ENCODE measurements around the gene OPCML.

The OPCML gene

DNA sequence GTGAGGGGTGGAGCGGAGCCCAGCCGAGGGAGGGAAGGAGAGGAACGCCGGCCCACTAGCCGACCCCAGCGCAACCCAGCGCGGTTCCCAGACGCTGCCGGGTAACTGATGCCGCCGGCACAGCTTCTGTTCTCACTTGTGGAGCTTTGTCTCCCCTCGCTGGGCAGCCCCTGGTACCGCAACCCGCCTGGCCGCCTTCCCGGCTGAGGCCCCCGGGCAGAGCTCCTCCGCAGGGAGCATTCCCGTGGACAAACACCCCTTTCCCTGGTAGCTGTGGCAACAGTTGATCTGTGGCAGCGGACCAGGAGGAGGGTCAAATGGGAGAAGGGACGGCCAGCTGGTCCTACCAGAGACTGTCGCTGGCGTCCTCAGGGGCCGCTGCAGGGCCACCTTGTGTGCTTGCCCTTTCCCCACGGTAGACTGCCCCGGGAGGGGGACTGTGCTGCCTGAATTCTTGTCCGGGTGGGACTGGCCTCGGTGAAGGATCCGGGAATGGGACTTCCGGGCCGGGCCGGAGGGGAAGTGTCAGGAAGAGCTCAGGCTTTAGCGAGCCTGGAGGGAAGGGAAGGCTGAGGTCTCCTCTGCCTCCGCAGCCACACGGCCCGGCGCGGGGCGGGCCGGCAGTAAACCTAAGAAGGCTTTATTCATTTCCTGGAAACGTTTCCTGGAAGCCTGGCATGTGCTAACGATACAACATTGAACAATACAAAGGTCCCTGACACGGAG, 468.0 kb downstream of the OPCML start:
- peak; percentile 23 for DNase-seq (ENCODE audit: low spot score)
- TF ChIP-seq, protein P1, sequence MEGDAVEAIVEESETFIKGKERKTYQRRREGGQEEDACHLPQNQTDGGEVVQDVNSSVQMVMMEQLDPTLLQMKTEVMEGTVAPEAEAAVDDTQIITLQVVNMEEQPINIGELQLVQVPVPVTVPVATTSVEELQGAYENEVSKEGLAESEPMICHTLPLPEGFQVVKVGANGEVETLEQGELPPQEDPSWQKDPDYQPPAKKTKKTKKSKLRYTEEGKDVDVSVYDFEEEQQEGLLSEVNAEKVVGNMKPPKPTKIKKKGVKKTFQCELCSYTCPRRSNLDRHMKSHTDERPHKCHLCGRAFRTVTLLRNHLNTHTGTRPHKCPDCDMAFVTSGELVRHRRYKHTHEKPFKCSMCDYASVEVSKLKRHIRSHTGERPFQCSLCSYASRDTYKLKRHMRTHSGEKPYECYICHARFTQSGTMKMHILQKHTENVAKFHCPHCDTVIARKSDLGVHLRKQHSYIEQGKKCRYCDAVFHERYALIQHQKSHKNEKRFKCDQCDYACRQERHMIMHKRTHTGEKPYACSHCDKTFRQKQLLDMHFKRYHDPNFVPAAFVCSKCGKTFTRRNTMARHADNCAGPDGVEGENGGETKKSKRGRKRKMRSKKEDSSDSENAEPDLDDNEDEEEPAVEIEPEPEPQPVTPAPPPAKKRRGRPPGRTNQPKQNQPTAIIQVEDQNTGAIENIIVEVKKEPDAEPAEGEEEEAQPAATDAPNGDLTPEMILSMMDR (IDR thresholded peaks at IDR 0.05; ENCODE audit: extremely low read depth, missing control alignments), result no peak

DNA sequence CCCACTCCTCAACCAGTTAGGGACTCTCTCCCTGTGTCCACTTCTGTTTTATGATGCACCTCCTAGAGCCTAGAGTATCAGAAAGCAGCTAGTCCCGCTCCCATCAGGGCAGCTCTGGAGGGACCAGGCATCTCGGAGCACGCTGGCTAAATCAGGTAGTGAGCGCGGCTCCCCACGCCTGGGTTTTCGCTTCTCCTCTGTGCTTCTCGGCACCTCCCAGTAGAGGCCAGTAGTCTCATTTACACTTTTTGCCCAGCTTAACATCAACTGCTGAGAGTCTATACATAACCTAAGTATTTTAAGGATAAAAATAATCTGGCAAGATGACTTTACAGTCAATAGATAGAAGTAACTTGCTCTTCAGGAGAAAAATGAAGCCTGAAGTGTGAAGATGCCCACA, 473.8 kb downstream of the OPCML start:
- no peak for DNase-seq (ENCODE audit: low spot score)

DNA sequence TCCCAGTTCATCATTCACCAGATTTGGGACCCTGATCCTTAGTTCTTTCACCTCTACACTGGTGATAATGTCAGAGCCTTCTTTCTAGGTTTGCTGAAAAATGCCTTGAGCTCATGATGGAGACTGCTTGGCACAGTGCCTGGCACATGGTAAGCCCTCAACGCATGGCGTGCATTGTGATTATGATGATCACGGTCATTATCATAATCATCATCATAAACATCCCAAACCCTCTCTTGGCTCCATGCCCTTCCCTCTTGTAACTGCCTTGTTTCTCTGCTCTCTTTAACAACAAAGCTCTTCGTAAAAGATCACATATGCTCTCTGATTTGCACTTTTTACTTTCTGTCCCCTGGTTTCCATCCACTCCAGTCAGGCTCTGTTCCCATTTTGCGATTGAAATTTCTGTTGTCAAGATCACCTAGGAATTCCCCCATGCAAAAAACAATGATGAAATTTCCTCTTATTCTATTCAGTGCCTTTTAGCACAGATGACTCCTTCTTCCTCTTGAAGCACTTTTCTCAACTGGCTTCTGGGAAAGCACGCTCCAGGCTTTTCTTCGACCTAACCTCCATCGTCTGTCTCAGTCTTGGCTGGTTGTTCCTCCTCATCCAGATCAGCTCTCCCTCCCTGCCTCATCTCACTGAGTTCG, 479.1 kb downstream of the OPCML start:
- TF ChIP-seq, protein P1 (IDR thresholded peaks at IDR 0.05; ENCODE audit: extremely low read depth, missing control alignments), result no peak
- DNase-seq (ENCODE audit: low spot score), result no peak

More for the DNA sequence above, 473.8 kb downstream of the OPCML start:
- TF ChIP-seq, protein P1 (IDR thresholded peaks at IDR 0.05; ENCODE audit: extremely low read depth, missing control alignments), result no peak

DNA sequence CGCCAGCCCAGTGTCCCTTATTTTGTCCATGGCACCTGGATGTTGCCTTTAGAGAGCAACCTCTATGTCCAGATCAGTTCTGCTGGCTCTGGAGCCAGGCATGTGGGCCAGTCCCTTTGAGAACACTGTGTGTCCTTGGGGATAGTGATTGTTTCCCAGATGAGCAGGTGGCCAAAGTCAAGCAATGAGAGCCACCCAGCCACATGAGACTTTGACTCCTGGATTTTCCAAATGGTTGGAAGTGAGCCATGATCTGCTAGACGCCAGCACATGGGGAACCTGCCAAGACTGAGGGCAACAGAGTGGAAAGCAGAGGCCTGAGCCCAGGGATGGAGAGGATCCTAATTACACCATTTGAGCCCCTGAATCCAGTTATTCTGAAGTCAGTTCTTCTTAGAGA, 479.8 kb downstream of the OPCML start:
- TF ChIP-seq, protein P1 (IDR thresholded peaks at IDR 0.05; ENCODE audit: extremely low read depth, missing control alignments), result no peak
- no peak for DNase-seq (ENCODE audit: low spot score)

DNA sequence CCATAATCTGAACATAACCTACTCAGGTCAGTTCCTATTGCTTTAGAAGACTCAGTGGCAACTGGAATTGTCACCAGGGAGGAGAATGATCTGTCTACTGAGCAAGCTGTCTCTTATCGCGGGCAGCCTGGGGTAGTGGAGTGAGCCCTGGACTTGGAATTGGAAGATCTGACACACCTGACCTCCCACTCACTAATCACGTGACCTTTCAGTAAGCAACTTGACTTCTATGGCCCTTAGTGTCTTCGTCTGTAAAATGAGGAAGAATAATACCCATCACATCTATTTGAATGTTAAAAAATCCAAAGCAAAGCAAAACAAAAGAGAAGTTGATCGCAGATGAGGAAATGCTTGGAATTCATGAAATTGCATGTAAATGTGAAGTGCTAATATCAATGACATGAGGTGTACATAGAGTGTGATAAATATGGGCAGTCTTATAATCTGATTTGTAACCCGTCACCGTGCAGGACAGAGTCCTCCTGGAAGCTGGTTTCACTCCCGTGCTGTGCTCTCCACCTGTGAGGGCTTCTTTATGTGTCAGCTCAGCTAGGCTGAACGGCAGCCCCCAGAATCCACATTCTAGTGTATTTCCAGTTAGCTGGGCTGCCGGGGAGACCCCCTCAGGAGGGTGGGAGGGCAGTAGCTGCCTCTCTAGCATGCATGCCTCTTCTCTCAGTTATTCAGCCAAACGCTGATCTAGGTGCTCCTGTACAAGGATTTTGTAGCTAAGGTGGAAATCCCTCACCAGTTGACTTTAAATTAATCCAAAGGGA, 482.9 kb downstream of the OPCML start:
- DNase-seq (ENCODE audit: low spot score), result no peak
- TF ChIP-seq, protein P1 (IDR thresholded peaks at IDR 0.05; ENCODE audit: extremely low read depth, missing control alignments), result no peak

DNA sequence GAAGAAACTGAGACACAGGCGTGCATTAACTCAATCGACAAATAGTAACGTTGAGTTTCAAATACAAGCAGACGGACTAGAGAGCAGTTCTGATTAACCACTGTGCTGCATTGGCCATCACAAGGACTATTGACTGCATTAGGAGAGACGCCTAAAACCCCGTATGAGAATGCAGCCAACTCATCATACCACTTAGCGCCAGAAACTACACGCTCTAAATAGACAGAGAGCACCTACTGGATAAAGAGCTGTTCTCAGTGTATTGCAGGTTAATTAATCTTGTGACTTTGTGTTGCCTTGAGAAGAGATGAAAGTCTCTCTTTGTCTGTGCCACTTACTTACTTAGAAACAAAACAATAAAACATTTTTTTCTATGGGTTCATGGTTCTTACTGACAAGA, 484.0 kb downstream of the OPCML start:
- DNase-seq (ENCODE audit: low spot score), result no peak
- TF ChIP-seq, protein P1 (IDR thresholded peaks at IDR 0.05; ENCODE audit: extremely low read depth, missing control alignments), result no peak

DNA sequence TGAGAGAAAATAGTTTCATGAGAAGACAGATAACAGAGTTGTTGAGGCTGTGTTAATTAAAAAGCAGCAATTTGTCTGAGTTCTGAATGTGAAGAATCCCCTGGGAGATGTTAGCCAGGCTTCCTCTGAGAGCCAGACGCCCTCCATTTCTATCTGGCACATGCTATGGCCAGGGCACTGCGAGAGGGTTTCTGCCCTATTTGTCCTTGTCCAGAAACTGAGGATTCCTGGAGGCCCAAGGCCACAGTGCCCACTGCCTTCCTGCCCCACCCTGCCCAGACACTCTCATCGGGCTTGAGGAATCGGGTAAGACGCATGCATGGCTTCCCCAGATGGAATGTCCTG, 484.6 kb downstream of the OPCML start:
- TF ChIP-seq, protein P1 (IDR thresholded peaks at IDR 0.05; ENCODE audit: extremely low read depth, missing control alignments), result no peak

More for the DNA sequence above, 484.6 kb downstream of the OPCML start:
- DNase-seq (ENCODE audit: low spot score), result no peak
